HG03025 (cell line): ENCODE results near the gene VIPR2.

Source experiments
- ATAC-seq: cut with Tn5 transposase; IDR thresholded peaks from one replicate; pipeline ENCODE4 v1.9.1; 2021; ENCODE audit warnings: mild to moderate bottlenecking, moderate library complexity; ENCODE audit not compliant: unreplicated experiment, low FRiP score

Gene VIPR2

GRCh38 chr7:159030490-159031134 is 114.1 kb downstream of the VIPR2 start:
- no peak for ATAC-seq

- no peak for ATAC-seq
Measured at GRCh38 chr7:159028508-159029401, 115.9 kb downstream of the VIPR2 start.

- no peak for ATAC-seq
Measured at GRCh38 chr7:159027789-159028507, 116.7 kb downstream of the VIPR2 start.

GRCh38 chr7:159027056-159027788 is 117.4 kb downstream of the VIPR2 start:
- ATAC-seq: no peak

GRCh38 chr7:159026271-159027055 is 118.2 kb downstream of the VIPR2 start:
- no peak for ATAC-seq

- no peak for ATAC-seq
Measured at GRCh38 chr7:159025161-159025779, 119.4 kb downstream of the VIPR2 start.

- no peak for ATAC-seq
Measured at GRCh38 chr7:159024280-159024951, 120.3 kb downstream of the VIPR2 start.

- no peak for ATAC-seq
Measured at GRCh38 chr7:159023746-159024145, 120.9 kb downstream of the VIPR2 start.

- ATAC-seq: no peak
Measured at GRCh38 chr7:159023206-159023605, 121.5 kb downstream of the VIPR2 start.

GRCh38 chr7:159022238-159022993 is 122.3 kb downstream of the VIPR2 start:
- no peak for ATAC-seq

GRCh38 chr7:159020987-159021386 is 123.7 kb downstream of the VIPR2 start:
- ATAC-seq: no peak

GRCh38 chr7:159019111-159019510 is 125.6 kb downstream of the VIPR2 start:
- no peak for ATAC-seq

- ATAC-seq: no peak
Measured at GRCh38 chr7:159017741-159018140, 126.9 kb downstream of the VIPR2 start.

- no peak for ATAC-seq
Measured at GRCh38 chr7:159017210-159017609, 127.5 kb downstream of the VIPR2 start.

GRCh38 chr7:159016591-159016990 is 128.1 kb downstream of the VIPR2 start:
- ATAC-seq: no peak

- ATAC-seq: no peak
Measured at GRCh38 chr7:159015454-159016410, 128.9 kb downstream of the VIPR2 start.

- ATAC-seq: no peak
Measured at GRCh38 chr7:159015081-159015453, 129.6 kb downstream of the VIPR2 start.
